ENCODE measurements around the gene CD226.

GRCh38 chr18:69838620-69839411 is 108.9 kb downstream of the CD226 start:
- TF ChIP-seq NFIC (IDR thresholded peaks at IDR 0.05; ENCODE audit: borderline replicate concordance): no peak
- no peak for TF ChIP-seq REST (IDR thresholded peaks at IDR 0.05; ENCODE audit: low read depth, low read length)
- TF ChIP-seq USF2 (IDR thresholded peaks at IDR 0.05; ENCODE audit: borderline replicate concordance, low read depth, low read length): no peak
- no peak for TF ChIP-seq CTCF (IDR thresholded peaks at IDR 0.05)
- no peak for TF ChIP-seq YY1 (IDR thresholded peaks at IDR 0.05; ENCODE audit: low read depth)
- TF ChIP-seq EZH2phosphoT487 (IDR thresholded peaks at IDR 0.05; ENCODE audit: borderline replicate concordance, low read depth): no peak
- no peak for TF ChIP-seq EP300 (IDR thresholded peaks at IDR 0.05; ENCODE audit: borderline replicate concordance in 1 of 2, low read depth in 1 of 2, low read length in 1 of 2)
- TF ChIP-seq TAF1 (IDR thresholded peaks at IDR 0.05; ENCODE audit: borderline replicate concordance, low read depth, low read length): no peak
- TF ChIP-seq USF1 (IDR thresholded peaks at IDR 0.05; ENCODE audit: borderline replicate concordance, low read depth): no peak
